AG20443 (cell line): ENCODE measurements around the gene COA4.
A peak's percentile ranks its signal among the peaks of the same experiment; 100 is the strongest.
"Not testable (repeated sequence)": the region's sequence is repeated elsewhere in the genome, so short reads cannot be mapped to it uniquely, and the experiment has no call there.

Experiments used
- DNase-seq: peaks from one replicate; pipeline ENCODE4 v3.0.0; 2012; ENCODE audit warnings: low spot score, mixed read lengths

Gene COA4

DNA sequence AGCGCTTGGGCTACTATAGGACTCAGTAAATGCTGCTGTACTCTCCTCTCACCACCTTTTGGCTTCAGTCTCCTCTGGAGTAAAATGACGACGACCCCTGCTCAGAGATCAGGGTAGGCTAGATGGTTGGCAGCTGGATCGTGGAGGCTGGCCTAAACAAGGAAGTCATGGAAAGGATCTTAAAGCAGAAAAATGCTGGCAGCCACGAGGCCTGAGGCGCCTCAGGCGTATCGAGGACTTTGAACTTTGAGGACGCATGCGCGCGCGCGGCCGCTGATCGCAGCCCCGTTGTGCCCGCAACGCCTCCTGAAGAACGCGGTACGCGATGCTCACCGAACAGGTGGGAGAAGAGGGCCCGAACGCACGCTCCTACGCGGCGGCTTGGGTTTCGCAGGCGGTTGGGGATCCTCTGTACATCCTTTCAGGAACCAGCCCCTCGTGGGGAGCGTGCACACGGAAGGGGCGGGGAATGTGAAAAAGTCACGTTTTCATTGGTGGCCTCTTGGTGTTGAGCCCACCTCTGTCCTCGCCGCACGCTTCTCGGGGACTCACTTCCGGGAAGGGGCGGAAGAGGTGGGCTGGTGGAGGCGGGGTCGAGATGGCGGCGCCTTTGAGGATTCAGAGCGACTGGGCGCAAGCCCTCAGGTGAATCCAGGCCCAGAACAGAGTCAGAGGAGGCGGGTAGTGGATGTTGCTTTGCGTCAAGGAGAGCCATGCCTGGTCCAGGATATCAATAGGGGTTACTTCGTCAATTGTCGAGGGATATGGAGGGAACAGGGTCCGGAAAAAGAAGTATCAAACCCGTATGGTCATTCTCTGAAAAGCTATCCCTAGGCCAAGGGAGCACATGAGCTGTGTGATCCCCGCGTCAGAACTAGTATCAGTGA, at the start of gene COA4, which contains the start of gene PAAF1:
COA4 (minus strand) TSS at position 423 of the 887 bp plus-strand sequence. CDS start 3,468 bp downstream, outside the sequence.
PAAF1 (plus strand) TSS at position 576 of the 887 bp plus-strand sequence; CDS start at position 599, 23 bp downstream.
- peak; percentile 96 for DNase-seq

DNA sequence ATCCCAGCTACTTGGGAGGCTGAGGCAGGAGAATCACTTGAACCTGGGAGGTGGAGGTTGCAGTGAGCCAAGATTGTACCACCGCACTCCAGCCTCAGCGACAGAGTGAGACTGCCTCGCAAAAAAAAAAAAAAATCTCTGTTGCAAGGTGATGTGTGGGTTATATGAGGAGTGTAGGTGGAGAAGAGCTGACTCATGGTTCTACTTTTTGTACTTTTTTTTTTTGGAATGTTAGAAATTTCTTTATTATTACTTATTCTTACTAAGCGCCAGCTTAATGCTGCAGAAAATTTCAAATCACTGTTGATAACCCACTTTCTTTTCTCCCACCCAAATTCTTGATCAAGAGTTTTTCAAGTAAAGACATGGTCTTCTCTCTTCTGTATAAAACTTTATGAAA, 44.5 kb upstream of the COA4 start:
- no peak for DNase-seq

DNA sequence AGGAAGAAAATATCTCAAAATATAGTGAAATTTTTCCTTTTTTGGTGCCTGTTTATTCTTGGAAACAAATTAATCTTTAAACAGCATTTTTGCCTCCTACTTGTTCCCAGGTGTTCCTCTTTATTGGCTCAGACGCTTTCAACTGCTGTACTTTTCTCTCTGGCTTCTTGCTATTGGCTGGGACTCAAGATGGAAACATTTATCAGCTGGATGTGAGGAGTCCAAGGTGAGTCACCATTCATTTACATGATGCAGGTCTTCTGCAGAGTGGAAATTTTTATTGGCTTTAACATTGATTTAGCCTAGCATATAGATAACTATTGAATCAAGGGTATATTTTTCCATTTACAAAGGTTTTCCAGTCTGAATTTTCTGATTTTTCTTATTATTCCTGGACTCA, 39.8 kb upstream of the COA4 start:
- DNase-seq, result no peak

DNA sequence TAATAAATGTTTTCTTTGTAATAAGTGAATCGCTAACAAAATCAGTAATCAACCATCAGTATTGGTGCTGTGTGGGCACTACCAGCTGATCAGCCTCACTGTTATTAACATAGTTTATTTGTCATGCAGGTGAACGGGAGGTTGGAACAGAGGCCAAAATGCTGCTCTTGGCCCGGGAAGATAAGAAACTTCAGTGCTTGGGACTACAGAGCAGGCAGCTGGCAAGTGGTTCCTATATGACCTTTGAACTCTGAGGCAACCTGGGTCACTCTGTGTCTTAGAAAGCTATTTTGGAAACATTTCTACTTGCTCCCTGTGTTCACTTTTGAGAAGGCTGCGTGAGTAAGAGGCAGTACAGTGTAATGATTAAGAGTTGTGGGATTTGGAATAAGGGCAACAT, 37.6 kb upstream of the COA4 start:
- no peak for DNase-seq

DNA sequence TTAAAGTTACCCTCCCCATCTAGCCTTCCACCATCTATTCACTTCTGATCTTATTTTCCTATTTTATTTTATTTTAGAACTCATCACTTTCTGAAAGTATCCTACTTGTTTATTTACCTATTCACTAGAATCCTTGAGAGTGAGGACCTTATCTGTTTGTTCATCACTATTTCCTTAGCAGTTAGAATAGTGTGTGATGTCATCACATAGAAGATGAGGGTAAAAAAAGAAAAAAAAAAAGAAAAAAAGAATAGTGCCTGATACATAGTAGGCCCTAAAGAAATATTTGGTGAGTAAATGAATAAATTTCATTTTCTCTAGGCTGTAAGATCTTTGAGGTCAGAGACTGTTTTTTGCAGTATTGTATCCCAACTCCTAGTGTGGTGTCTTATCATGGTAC, 36.8 kb upstream of the COA4 start:
- no peak for DNase-seq

DNA sequence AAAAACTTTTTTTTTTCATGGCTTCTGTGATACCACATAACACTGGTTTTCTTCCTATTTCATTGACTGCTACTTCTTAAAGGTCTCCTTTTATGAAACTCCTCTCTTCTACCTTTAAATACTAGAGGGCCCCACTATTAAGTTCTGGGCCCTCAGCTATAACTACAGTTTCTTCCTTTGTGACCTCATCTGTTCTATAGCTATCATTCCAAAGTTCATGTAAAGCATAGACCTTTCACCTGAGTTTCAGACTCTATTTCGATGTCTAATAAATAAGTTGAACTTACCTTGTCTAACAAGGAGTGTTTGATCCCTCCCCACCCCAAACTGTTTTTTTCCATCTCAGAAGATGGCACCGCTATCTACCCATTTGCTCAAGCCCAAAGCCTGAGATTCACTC, 35.4 kb upstream of the COA4 start:
- DNase-seq, result no peak

DNA sequence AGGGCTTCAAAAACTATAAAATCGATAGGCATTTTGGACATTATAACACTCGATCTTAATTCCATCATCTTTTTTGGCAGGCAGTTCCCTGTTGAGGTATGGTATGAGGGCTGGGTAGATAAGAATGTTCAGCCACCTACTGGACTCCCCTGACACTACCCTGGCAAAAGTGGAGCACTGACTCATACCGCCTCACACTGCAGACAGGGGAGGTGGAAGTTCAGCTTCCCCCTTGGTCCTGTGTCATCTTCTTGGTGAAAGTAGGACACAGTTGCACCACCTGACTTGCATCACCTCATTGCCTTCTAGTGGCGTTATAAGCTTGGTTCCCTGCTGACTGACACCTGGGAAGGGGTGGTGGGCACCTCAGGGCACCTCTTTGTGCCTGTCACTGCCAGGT, 30.5 kb upstream of the COA4 start:
- DNase-seq, result peak; percentile 56

DNA sequence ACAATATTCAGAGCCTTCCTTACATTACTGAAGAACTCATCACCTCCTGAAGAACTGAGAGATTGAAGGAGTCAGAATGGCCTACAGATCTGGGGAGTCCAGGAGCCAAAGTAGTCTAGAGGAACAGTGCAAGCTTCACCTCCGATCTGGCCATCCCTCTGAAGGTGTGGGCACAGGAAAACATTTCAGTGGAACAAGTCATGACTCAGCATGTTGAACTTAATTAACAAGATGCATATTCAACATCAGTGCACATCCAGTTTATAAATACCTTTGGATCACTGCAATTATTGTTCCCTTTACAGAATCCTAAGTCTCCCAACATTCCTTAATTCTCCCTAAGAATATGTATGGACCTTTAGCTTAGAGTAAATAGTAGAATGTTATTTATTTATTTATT, 25.7 kb upstream of the COA4 start:
- DNase-seq, result no peak

DNA sequence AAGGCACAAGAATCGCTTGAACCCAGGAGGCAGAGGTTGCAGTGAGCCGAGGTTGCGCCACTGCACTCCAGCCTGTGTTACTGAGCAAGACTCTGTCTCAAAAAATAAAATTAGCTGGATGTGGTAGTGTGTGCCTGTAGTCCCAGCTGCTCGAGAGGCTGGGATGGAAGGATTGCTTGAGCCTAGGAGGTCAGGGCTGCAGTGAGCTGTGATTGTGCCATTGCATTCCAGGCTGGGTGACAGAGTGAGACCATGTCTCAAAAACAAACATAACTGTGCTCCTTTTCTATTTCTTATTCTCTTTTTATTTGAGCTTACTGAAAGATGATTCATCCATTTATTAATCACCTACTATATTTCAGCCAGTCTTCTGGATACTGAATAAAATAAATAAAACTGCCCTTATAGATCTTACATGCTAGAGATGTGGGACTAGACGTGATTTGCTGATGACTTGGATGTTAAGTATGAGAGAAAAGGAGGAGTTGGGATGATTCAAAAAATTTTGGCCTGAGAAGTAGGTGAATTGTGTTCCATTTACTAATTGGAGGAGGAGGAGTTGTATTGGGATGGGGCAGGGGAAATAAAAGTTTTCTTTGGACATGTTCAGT, 18.2 kb upstream of the COA4 start:
- peak; percentile 50 for DNase-seq

DNA sequence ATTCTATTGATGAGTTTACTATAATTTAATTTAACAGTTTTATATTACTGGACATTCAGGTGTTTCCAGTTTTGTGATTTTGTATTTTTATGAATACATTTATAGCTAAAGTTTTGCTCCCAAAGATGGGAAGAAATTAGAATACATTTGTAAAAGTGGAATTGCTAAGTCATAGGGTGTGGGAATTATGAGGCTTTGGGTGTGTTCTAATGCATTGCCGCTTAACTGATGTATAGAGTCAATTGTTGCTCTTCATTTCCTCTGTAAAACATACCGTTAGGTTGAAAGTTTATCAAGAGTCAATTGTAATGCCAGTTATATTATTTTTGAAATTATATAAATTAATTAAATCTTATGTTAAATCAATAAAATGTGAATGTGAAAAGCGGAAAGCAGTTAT, 16.4 kb upstream of the COA4 start:
- no peak for DNase-seq

DNA sequence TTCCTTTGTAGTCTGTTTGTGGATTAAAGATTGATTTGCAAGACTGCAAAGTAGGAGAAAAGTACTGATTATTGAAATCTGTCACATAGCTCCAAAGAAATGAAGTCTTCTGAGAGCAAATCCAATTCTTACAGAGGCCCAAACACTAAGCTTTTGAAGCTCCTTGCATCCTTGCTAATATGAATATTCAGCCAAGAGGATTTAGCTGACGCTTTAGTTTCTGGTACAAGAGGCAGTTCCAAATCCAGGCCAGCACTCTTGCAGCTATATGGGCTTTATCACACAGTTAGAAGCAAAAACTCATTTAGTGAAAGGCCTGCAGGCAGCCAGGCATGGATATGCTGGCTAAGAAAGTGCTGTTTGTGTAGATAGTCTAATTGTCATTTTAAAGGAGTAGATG, 12.9 kb upstream of the COA4 start:
- DNase-seq, result no peak

DNA sequence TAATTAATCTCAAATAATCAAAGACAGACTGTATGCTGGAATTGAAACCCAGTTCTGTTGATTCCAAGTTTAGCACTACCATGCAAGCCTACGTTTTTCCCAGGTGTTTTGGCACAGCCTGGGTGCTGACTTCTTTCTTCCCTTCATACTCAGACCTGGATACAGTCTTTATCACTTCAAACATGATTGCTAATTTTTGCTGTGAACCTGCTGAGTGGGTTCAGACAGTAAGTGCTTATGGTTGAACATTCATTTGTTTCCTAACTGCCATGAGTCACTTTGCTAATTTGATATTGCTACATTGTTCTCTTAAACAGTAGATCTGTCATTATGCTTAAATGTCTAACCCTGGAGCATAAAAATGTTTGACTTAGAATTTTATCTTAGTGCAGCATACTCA, 12.4 kb upstream of the COA4 start:
- DNase-seq, result no peak

DNA sequence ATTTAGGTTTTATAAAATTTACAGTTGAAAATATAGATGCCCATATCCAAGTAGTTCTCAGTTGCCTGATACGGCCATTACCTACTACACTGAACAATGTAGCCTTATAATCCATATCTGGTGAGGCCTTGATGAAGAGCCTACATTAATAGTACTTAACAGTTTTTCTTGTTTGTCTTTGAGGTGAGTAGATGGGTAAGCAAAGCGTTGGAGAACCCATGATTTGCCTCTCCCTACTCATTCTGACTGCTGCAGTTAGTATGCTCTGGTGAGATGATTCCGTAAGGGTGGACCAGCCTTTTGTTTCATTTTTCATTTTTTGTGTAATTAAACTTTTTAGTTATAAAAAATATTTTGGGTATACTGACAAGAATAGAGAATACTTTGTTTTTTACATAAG, 11.6 kb upstream of the COA4 start:
- no peak for DNase-seq

DNA sequence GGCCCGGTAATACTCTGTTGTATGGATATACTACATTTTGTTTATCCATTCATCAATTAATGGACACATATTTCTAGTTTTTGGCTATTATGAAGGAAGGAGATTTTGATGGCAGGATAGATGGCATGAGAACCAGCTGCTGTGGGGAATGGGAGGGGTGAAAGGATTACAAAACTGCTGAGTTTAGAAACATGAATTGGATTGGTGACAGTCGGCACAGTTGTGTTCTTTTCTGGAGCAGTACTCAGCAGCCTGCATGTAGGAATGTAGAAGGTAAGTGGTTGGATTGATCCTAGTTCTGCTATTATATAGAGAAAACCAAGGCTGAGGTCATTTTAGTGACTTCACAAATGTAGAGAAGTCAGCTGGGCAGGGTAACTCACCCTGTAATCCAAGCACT, 7.2 kb upstream of the COA4 start:
- DNase-seq, result no peak

DNA sequence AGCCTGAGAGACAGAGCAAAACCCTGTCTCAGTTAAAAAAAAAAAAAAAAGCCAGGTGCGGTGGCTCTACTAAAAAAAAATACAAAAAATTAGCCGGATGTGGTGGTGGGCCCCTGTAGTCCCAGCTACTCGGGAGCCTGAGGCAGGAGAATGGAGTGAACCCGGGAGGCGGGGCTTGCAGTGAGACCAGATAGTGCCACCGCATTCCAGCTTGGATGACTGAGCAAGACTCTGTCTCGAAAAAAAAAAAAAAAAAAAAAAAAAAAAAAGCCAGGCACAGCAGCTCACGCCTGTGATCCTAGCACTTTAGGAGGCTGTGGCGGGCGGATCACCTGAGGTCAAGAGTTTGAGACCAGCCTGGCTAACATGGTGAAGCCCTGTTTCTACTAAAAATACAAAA, 3.8 kb upstream of the COA4 start:
- not testable (repeated sequence) for DNase-seq

DNA sequence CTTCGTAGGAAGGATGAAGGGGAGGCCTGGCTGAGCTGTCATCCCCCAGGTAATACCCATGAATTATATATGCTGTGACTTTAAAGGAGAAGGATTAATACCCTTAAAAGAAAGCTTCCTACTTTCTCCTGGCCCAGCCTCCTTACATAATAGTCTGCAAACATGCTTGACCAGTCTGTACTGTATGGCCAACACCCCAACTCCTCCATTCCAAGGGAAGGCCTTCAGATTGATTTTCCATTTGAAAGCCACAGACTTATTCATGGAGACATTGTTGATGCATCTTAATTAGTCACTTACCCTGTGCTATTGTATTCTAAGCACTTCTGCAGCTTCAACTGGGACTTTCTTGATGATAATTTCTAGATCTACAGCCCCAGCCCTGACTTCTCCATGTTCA, 2.1 kb upstream of the COA4 start:
- DNase-seq, result no peak

DNA sequence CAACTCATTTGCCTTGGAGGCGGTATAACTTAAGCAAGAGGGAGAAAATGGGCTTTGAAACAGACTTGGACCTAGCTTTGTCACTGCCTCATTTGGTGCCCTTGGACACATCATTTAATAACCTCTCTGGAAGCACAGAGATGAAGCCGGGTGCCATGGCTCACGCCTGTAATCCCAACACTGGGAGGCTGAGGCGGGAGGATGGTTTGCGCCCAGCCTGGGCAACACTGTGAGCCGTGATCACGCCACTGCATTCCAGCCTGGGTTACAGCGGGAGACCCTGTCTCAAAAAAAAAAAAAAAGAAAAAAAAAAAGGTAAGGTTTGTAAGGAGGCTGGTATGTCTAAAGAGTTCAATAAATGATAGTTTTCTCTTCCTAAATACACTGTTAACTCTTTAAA, 806 bp downstream of the COA4 start:
- DNase-seq, result no peak

DNA sequence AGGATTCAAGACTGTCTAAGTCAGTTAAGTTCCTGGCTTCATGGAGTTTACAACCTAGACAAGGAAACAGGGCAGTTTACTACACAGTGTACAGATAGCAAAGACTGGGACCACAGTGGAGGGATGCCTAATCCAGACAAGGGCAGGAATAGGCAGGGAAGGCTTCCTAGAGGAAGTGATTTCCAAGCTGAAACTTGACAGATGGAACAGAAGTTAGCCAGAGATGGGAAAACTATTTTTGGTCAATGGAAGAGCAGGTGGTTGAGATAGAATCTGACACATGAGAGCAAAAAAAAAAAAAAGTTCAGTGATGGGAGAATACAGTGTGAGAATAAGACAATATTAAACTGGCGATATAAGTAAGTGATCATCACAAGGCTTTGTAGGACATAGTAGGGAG, 1.3 kb downstream of the COA4 start:
- DNase-seq, result no peak

DNA sequence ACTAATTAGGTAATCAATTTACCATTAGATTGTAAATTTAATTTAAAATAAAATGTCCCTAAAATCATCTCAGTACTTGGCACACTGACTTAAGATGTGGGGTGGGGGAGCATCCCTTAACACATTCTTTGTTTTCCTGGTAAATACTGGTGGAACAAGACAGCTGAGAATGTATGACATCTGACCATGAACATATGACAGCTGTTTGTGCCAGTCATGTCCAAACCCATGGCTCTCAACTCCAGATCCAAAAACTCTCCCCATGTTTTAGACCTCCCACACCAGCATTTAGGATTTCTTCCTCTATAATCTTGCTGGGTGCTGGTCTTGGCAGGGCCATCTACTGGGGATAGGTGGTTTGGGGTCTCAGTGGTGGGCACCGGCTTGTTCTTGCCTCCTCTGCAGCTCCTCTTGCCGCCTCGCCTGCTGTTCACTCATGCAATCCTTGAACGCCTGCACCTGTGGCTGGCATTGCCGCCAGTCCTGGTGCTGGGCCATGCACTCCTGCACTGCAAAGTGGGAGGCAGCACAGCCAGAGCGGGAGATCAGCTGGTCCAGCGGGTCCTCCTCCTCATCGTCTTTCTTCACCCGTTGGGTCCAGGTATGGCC, 3.8 kb downstream of the COA4 start:
- DNase-seq, result no peak

DNA sequence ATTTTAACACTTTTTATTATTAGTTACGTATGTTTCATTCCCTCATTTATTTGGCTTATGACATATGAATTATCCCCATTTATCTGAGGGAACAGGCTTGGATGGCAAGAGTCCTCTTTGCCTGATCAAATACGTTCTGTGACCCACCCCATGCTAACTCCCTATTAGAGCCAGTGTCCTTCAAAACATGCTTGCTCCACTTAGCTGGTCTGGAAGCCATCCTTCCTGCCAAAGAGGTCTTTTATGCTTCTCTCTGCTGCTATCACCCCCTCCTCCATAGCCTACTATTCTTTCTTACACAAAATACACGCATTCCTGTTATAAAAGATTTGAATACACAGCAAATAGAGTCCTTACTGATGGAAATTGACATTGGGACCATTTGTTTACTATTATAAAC, 6.4 kb downstream of the COA4 start:
- no peak for DNase-seq

DNA sequence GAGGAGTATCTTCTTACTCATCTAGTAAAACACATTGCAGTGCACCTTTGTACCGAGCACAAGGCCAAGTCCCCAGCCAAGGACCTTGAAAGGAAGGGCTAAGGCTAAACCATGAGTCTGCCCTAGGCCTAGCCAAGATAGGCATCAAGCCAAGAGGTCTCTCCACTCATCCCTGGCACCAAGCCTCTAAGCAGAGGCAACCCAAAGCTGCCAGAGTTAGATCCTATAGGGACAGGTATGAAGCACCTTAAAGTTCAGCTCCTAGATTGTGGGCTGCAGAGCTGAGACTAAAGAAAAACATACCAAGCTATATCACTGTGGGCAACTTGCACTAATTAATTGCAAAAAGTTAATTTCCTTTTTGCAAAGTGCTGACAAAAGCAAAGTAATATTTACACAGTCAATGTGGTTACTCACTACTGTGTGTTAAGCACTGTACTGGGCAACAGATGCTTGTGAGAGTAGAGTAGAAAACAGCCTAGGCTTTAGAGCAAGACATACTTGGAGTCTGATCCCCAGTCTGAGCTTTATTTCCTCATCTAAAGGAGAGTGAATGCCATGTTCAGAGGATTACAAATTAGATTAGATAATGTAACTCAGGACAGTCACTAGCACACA, 7.2 kb downstream of the COA4 start:
- DNase-seq, result no peak

DNA sequence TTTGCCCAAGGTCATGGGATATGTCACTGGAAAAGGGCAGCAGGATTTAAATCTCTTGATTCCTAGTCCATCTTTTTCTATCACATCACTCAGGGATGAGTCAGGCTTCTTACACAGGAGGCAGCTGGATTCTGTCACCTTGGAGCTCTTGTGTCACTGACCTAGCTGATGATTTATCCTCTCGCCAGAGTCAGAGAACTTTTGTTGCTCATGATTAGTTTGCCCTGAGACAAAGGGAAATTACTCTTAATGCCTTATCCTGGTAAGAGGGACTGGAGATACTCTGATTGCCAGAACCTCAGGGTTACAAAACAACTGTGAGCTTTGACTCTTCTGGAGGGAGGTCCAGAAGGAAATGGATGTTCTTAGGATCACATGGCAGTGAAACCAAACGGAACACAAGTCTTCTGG, 10.1 kb downstream of the COA4 start:
- DNase-seq, result peak; percentile 72

DNA sequence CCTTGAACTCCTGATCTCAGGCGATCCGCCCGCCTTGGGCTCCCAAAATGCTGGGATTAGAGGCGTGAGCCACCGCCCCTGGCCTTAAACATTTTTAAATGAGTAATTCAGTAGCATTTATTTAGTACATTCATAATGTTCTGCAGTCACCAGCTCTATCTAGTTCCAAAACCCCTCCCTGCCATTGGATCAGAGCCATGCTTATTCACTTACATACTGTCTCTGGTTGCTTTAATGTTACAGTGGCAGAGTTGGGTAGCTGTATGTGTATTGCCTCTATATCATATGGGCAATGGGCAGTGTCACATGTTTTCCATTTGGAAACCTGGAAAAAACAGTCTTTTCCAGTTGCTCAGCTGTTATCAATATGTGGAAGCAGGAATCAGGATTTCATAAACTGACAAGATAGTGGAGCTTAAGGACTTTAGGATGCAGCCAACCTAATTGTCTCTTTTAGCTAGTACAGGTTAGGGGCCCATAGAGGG, 10.5 kb downstream of the COA4 start:
- no peak for DNase-seq
